HCT116 (cell line): ENCODE data around the gene TTC24.

ENCODE experiments used
- CTCF ChIP-seq, 3 experiments: fragments of 200-600 bp in 1 of 3; sonication (generic) in 1 of 3; IDR thresholded peaks in 2 of 3; conservative IDR thresholded peaks in 1 of 3; 2 replicates each; pipeline ENCODE4 v1.5.1; 2012 to 2017; ENCODE audit warnings: low read depth in 2 of 3, low read length in 2 of 3, antibody characterized with exemption in 1 of 3, borderline replicate concordance in 1 of 3, control low read depth in 1 of 3, mild to moderate bottlenecking in 1 of 3, mixed read lengths in 1 of 3, mixed run types in 1 of 3, moderate library complexity in 1 of 3; ENCODE audit not compliant: insufficient read depth in 1 of 3
- EZH2 ChIP-seq: fragments of 200-600 bp; sonication (generic); IDR thresholded peaks from 2 replicates; pipeline ENCODE4 v1.6.1; 2017; ENCODE audit warnings: antibody characterized with exemption, mixed run types
- EZH2phosphoT487 ChIP-seq: fragments of 200-600 bp; IDR thresholded peaks from 2 replicates; pipeline ENCODE4 v1.6.1; 2018; ENCODE audit warnings: antibody characterized with exemption, borderline replicate concordance
- MAX ChIP-seq: IDR thresholded peaks from 2 replicates; pipeline ENCODE4 v1.6.1; 2012
- POLR2A ChIP-seq: IDR thresholded peaks from 2 replicates; pipeline ENCODE4 v1.7.0; 2011; ENCODE audit warnings: borderline replicate concordance; ENCODE audit not compliant: insufficient read depth, insufficient read length; ENCODE audit errors: extremely low read depth
- POLR2AphosphoS5 ChIP-seq: IDR thresholded peaks from 2 replicates; pipeline ENCODE4 v1.6.1; 2011; ENCODE audit warnings: mild to moderate bottlenecking, low read depth, low read length, moderate library complexity
- REST ChIP-seq: IDR thresholded peaks from 2 replicates; pipeline ENCODE4 v1.6.1; 2012; ENCODE audit warnings: low read depth
- SIN3A ChIP-seq: IDR thresholded peaks from 2 replicates; pipeline ENCODE4 v1.6.1; 2012; ENCODE audit warnings: low read depth
- SP1 ChIP-seq: IDR thresholded peaks from 2 replicates; pipeline ENCODE4 v1.6.1; 2012; ENCODE audit warnings: low read depth
- TCF7L2 ChIP-seq: IDR thresholded peaks from 2 replicates; pipeline ENCODE4 v1.7.0; 2011; ENCODE audit warnings: borderline replicate concordance, inconsistent platforms; ENCODE audit not compliant: insufficient read depth, insufficient read length; ENCODE audit errors: extremely low read depth
- YY1 ChIP-seq: IDR thresholded peaks from 2 replicates; pipeline ENCODE4 v1.6.1; 2011; ENCODE audit warnings: low read length, low read depth, moderate library complexity, mild to moderate bottlenecking; ENCODE audit not compliant: insufficient replicate concordance; ENCODE audit errors: extremely low read depth

- TF ChIP-seq CTCF (IDR thresholded peaks at IDR 0.05 in 2 of 3, conservative IDR thresholded peaks at IDR 0.05 in 1 of 3; ENCODE audit: borderline replicate concordance in 1 of 3, insufficient read depth in 1 of 3, low read depth in 2 of 3, low read length in 2 of 3) (peak in 1 of 3 experiments; percentile 5; a peak in 1 of 6 replicates), EZH2 (no peak), POLR2AphosphoS5 (no peak), POLR2A (no peak), TCF7L2 (no peak), SP1 (no peak), MAX (no peak), EZH2phosphoT487 (no peak), YY1 (no peak), REST (no peak), SIN3A (no peak)
These were observed 5.4 kb upstream of the TTC24 start for GRCh38 chr1:156574039-156574633.
